Mucosa of descending colon (tissue), 3 donors: Measurements from ENCODE around the gene CYB5B. TPM values are rescaled to one million over a fixed set of nuclear protein-coding genes. Genes with fewer than 3 reads are reported as not detected.

ENCODE experiments used
- ATAC-seq: fragments of 200-7000 bp; cut with Tn5 transposase; one replicate; pipeline ENCODE4 v1.9.1; 2020; ENCODE audit warnings: mild to moderate bottlenecking, moderate library complexity
- DNase-seq, 3 donors: peaks; one replicate each; pipeline ENCODE4 v3.0.0-alpha.2; 2020
- H3K36me3 ChIP-seq: fragments of 200-600 bp; one replicate; pipeline ENCODE4 v1.8.0; 2021; ENCODE audit warnings: low read depth, mild to moderate bottlenecking
- H3K4me1 ChIP-seq: fragments of 200-600 bp; one replicate; pipeline ENCODE4 v1.8.0; 2021; ENCODE audit warnings: low read depth, mild to moderate bottlenecking
- H3K4me3 ChIP-seq: fragments of 200-600 bp; one replicate; pipeline ENCODE4 v1.8.0; 2021; ENCODE audit warnings: mild to moderate bottlenecking
- H3K9me3 ChIP-seq: fragments of 200-600 bp; one replicate; pipeline ENCODE4 v1.8.0; 2021; ENCODE audit warnings: mild to moderate bottlenecking
- intact Hi-C, 2 donors: fragments of 100-400 bp; cut with DNase I in 1 of 2; cut with micrococcal nuclease in 1 of 2; formaldehyde crosslinking; loops; one replicate each; pipeline versions ENCODE4 v1.11.0 to v1.11.1; 2022; cut with DNase I, micrococcal nuclease
- total RNA-seq, 3 donors: library from RNA; stranded (reverse); fragmentation: NEBNext Ultra II Directional in 2 of 3; extraction: Animal tissue kit (Norgen Biotek cat#: 25700) in 2 of 3; gene quantifications; one replicate each; pipeline versions ENCODE4 v1.2.1 to v1.2.4, GENCODE V29; 2021 to 2023
- TF ChIP-seq, protein P1 (sequence below): fragments of 200-600 bp; IDR thresholded peaks from one replicate; pipeline ENCODE4 v1.8.0; 2022; ENCODE audit warnings: antibody characterized with exemption, mild to moderate bottlenecking
- donor health status: DM: no; HTN: no; CAD: no; lungs with moderate emphysema.
- donor health status: DM: no; HTN: no; CAD: no.
- donor health status: DM: no; HTN: yes; CAD: no.

The CYB5B gene
- total RNA-seq, 3 donors from 2014 or later, result 121 to 187 (median 159) TPM

DNA sequence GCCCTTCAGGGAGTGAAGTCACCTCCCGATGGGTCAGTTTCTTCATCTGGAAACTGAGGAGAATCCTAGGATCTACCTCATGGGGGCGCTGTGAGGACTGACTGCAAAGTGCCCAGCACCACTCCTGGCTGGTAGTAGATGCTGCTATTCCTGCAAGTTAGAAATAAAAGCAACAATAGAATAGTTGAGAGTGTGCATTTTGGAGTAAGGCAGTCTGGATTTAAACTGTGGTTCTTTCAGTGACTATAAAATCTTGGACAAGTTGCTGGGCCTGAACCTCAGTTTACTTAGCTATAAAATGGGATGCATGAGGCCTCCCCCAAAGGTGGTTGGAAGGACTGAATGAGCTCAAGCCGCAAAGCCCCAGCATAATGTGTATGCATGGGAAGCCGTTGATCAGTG is 70.6 kb downstream of the CYB5B start:
- Histone ChIP-seq H3K4me3 (no peak overlapping the region), H3K4me1 (no peaks in the 10 kb centered on the region), H3K36me3 (no peaks in the 10 kb centered on the region), H3K9me3 (no peaks in the 10 kb centered on the region)
- TF ChIP-seq, protein P1, sequence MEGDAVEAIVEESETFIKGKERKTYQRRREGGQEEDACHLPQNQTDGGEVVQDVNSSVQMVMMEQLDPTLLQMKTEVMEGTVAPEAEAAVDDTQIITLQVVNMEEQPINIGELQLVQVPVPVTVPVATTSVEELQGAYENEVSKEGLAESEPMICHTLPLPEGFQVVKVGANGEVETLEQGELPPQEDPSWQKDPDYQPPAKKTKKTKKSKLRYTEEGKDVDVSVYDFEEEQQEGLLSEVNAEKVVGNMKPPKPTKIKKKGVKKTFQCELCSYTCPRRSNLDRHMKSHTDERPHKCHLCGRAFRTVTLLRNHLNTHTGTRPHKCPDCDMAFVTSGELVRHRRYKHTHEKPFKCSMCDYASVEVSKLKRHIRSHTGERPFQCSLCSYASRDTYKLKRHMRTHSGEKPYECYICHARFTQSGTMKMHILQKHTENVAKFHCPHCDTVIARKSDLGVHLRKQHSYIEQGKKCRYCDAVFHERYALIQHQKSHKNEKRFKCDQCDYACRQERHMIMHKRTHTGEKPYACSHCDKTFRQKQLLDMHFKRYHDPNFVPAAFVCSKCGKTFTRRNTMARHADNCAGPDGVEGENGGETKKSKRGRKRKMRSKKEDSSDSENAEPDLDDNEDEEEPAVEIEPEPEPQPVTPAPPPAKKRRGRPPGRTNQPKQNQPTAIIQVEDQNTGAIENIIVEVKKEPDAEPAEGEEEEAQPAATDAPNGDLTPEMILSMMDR, result no peak
- DNase-seq, result peak in 1 of 3 donors; percentile 36
- intact Hi-C loops, result no loop called here
- peak; percentile 63 for ATAC-seq

DNA sequence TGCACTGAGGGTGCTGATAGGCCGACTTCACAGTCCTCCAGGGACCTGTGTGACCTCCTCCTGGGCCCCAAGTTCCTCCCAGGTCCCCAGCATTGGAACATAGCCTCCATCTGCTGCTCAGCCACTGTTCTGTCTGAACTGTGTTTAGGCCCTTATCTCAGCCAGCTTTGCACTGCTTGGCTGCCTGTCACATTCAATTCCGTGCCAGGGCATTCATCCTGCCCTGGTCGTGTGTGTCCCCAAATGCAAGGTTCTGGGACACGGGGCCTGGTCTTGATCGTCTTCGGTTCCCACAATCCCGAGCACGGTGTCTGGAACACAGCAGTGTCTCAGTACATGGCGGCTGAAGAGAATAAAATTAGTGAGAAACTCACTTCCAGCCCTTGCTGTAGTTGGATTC is 71.4 kb downstream of the CYB5B start:
- Histone ChIP-seq H3K4me1 (no peaks in the 10 kb centered on the region), H3K4me3 (no peak overlapping the region), H3K36me3 (no peaks in the 10 kb centered on the region), H3K9me3 (no peaks in the 10 kb centered on the region)
- TF ChIP-seq, protein P1, result no peak
- intact Hi-C loops, result no loop called here
- DNase-seq (no peak), ATAC-seq (no peak)

DNA sequence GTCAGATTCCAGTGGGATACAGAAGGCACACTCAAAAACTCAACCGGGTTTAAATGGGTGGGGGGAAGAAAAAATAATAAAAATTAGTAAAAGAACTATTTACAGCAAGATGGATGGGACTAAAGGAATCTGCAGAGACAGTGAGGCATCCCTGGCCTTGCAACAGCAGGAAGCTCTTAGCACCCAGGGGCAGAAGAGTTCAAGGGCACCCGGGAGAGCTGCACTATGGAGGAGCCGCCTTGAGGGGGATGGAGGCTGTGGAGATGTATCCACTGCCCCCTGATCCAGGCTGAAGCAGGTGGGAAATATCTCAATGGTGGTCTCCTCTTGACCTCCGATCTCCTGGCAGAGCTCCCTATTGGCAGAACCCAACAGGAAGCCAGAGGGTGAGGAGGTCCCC is 72.0 kb downstream of the CYB5B start:
- Histone ChIP-seq H3K9me3 (no peaks in the 10 kb centered on the region), H3K4me3 (no peak overlapping the region), H3K36me3 (no peaks in the 10 kb centered on the region), H3K4me1 (no peaks in the 10 kb centered on the region)
- TF ChIP-seq, protein P1, result no peak
- intact Hi-C loops, result no loop called here
- no peak for ATAC-seq
- no peak for DNase-seq

DNA sequence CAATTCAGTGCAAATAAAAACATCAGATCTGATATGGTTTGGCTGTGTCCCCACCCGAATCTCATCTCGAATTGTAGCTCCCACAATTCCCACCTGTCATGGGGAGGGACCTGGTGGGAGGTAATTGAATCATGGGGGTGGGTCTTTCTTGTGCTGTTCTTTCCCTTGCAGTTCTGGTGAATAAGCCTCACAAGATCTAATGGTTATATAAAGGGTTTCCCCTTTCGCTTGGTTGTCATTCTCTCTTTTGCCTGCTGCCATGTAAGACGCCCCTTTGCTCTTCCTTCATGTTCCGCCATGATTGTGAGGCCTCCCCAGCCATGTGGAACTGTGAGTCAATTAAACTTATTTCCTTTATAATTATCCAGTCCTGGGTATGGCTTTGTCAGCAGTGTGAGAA is 72.5 kb downstream of the CYB5B start:
- TF ChIP-seq, protein P1, result no peak
- intact Hi-C loops, result no loop called here
- Histone ChIP-seq H3K4me1 (no peaks in the 10 kb centered on the region), H3K4me3 (no peak overlapping the region), H3K36me3 (no peaks in the 10 kb centered on the region), H3K9me3 (no peaks in the 10 kb centered on the region)
- ATAC-seq, result no peak
- no peak for DNase-seq

DNA sequence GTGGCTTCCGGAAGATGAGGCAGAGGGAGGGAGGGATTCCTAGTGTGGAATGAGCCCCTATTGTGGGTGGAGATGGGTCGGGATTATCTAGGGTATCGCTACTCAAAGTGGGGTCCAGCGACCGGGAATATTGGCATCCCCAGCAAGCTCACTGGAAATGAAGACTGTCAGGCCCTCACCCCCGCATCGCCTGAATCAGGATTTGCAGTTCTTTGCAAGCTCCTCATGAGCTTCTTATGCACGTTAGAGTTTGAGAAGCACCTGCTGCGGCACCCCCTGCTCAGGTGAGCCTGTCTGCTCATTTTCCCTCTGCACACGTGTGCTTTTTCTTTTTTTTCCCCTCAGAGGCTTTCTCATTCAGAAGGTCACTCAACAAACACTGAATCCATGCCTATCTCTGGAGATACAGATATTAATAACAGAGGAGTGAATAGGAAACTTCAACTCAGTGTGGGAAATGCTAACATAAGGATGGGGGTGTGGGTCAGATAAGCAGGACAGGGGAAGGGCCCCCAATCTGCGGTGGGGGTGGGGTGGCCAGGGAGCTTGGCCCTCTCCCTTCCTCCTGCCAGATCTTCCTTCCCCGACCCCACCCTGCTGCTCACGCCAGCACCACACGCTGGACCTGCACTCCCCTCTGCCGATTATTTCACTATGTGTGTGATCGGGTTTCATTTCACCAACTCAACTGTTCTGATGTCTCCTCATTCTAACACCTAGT is 73.6 kb downstream of the CYB5B start:
- Histone ChIP-seq H3K9me3 (no peaks in the 10 kb centered on the region), H3K36me3 (no peaks in the 10 kb centered on the region), H3K4me1 (no peaks in the 10 kb centered on the region), H3K4me3 (no peak overlapping the region)
- ATAC-seq (no peak), DNase-seq (no peak)
- TF ChIP-seq, protein P1, result no peak
- intact Hi-C loops, result no loop called here

DNA sequence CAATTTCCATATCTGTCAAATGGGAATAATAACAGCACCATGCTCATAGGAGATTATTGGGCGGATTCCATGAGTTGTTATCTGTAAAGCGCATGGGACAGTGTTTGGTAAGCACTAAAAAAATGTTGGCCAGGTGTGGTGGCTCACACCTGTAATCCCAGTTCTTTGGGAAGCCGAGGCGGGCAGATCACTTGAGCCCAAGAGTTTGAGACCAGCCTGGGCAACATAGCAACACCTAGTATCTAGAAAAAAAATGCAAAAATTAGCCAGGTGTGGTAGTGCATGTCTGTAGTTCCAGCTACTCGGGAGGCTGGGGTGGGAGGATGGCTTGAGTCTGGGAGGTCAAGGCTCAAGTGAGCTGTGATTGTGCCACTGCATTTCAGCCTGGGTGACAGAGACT is 74.5 kb downstream of the CYB5B start:
- Histone ChIP-seq H3K4me1 (no peaks in the 10 kb centered on the region), H3K4me3 (no peak overlapping the region), H3K36me3 (no peaks in the 10 kb centered on the region), H3K9me3 (no peaks in the 10 kb centered on the region)
- intact Hi-C loops, result no loop called here
- no peak for DNase-seq
- ATAC-seq, result no peak
- TF ChIP-seq, protein P1, result no peak
